DMS153 treated with DMSO at 0.1 percent for 48 hours (cell line): Measurements from ENCODE around the gene IGSF9B.

Experiments used
- DNase-seq: peaks from one replicate; lab custom pipeline; 2025; ENCODE audit not compliant: unreplicated experiment; lab: John Stamatoyannopoulos, UW

Gene IGSF9B

DNA sequence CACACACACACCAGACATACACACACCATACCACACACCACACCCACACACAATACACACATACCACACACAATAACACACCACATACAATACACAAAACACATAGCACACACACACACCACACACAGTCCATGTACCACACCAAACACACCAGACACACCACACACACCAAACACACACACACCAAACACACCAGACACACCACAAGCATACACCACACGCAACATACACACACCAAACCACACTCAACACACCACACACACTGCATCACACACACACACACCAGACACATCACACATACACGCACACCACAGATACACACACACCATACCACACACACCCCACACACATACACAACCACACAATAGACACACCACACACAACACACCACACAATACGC is 54.8 kb downstream of the IGSF9B start:
- no peak for DNase-seq

DNA sequence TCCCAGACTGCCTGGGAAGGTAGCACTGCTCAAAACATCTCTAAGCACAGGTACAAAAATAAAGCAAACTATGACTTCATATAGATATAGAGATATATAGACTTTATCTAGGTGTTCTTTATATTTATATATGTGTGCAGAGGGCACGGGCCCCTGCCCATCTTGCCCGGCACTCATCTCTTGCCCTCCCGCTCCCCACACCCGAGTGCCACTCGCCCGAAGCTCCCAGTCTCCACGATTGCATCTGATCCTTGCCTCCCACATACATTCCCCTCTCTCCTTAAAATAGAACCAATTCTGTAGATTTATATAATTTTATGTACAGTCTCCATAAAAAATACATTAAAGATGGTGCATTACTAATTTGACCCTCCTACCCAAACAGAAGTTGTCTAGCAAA is 55.5 kb downstream of the IGSF9B start:
- no peak for DNase-seq

DNA sequence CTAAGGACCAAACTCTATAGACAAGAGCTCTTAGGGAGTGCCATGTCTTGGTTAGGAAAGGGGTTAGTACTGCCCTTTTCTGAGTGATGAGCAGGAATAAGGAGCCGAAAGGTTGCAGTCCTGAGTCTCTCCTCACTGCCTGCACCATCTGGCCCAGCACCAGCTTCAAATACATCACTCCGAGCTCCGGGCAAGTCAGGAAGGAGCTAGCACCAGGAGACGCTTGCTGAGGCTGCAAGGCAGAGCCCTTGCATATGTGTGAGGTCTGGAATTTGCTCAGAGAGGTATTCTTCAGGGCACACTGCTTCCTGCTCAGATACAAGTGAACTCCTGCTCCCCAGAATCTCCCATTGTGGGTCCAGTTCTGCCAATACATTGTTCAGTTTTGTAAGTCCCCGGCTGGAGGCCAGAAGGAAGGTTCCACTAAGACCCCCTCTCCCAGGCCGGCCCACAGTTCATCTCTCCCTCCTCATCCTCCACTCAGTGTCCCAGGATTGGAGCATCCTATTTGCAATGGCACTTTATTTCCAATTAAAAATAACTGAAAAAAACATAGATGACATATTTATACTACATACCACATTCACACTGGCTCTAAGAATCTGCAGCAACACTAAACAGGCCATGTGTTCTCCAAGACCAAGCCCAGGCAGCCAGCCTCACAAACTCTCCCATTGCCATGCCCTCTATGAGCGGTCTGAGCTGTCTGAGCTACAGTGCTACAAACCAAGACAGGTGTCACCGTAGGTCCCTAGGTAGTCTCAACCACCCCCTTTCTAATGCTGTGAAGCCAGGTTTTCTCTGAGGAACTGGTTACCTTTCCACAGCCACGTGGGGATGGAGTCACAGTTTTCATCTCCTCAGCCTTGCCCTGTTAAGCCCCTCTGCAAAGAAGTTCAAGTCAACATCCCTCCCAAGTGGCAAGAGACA is 56.3 kb downstream of the IGSF9B start:
- DNase-seq: no peak

DNA sequence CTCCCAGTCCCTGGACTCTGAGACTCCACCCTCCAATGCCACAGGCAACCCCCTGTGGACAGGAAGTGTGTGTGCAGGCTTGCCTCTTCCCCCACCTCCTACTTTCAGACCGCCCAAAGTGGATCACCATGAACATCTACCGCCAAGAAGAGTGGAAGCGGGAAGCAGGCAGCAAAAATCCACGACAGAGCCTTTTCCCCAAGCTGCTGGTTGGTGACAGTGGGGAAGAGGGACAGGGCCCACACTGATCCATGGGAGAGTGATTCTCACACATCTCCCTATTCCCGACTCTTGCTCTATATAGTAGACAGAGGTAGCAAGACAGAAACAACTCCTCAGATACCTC is 58.0 kb downstream of the IGSF9B start:
- DNase-seq: no peak

DNA sequence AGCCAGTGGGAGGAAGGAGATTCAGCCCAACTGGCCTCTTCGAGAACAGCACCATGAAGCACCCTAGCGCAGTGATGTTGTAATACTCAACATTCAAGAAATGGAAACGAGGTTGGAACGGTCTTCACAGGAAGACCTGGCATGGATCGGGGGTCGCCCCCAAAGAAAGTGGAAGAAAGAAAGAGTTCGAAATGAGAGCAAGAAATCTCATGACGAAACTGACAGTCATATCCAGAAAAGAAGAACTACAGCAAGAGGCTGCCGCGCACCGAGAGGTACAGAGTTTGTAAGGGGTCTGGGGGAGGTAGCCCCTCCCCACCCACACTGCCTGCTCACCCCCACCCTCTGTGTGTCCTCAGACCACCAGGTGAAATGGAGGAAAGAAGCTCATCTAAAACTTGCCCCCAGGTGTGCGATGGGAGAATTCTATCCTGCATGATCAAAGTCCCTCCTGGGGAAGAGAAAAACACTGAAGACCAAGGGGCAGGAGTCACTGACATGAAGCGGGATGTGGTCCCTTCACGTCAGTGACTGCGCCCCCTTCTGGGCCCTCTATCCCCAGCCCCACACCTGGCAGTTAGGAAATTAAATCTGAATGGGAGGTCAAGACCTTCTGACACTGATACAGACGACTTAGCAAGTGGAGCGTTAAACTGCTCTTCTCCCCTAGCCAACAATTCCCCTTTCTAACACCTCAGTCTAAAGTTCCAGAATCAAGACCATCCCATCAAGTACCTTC is 58.6 kb downstream of the IGSF9B start:
- DNase-seq: no peak

DNA sequence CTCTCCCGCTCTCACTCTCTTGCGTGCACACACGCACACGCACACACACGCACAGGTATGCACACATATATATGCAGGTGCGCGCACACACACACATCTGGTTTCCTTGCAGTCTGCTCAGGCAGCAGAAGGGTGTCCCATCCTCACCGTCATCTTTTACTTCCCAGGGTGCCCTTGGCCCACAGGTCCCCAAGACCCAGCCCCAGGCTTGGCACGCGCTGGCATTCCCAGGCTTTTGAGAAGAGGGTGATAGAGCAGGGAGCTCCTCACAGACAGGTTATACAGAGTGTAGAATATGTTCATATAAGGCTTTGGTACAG is 59.5 kb downstream of the IGSF9B start:
- no peak for DNase-seq

DNA sequence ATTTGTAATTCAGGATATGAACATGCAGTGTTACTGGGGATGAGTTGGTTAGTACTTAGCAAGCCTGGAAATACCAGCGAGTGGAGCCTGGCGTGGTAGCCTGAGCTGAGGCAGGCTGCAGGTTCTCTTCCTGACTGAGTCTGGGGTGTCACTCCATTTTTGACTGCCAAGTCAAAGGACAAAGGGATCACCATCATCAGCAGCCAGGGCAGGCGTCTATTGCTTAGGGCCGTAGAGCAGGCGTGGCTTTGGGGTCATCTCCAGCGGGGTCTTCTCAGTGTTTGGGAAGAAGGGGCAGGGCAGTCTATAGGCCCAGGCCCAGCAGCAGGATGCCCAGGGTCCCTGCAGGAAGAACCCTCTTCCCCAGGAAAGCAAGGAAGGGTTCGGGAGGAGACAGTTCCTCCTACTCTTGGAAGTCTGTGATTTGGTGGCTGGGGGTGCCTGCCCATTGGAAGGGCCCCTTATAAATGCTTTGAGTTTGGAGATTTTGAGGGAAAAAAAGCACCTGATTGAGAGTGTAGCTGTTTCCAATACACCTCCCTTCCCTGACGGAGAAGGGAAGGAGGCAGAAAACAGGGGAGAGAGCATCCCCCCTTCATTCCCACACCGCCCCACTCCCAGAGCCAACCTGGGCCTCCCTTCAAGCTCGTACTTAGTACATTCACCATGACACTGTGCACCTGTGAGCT is 60.0 kb downstream of the IGSF9B start:
- DNase-seq: no peak

DNA sequence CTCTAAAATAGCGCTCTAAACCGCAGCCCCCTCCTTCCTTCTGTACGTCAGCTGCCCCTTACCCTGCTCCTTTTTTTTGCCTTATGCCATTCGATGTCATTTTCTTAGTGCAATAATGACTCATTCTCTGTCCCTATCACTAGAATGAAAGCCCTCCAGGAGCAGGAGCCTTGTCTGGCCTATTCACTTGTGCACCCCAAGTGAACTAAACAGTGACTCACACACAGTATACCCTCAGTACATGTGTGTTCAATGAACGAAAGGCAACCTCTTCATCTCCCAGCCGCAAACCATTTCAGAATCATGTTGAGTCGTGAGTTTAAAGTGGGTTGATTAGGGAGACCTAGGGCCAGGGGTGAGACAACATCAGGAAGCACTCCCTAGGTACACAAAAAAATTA is 60.7 kb downstream of the IGSF9B start:
- no peak for DNase-seq

DNA sequence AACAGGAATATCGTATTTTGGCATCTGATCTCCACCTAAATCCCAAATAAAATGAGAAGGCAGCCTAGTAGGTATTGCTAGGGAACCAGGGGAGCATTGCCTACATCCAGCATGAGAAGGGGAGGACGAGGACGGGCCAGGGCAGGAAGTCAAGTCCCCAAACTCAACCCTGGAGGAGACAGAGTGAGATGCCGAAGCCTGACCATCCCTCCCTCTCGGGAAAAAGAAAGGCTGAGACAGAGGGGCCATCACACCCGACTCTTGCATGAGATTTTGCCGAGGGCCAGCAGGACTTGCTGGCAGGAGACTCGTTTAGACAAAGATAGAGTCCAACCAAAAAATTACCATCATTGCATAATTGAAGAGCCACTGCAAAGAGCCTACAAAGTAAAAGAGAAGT is 61.2 kb downstream of the IGSF9B start:
- no peak for DNase-seq

DNA sequence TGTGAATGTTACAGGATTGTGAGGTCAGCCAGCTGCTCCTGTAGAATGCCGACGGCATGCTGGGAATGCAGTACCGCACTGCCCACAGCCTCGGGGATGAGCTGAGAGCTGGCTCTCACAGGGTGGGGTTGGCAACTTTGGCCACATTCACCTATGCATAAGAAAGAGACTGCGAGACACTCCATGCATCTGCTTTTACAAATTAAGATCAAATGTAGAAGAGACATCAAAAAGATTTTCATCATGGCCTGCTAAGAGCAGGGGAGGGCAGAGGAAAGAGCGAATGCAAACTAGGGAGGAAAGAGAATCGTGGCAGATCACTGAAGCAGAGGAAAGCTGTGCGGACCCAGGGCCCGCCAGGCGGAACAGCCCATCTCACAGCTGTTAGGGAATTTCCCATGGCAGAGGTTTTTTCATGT is 61.7 kb downstream of the IGSF9B start:
- no peak for DNase-seq

DNA sequence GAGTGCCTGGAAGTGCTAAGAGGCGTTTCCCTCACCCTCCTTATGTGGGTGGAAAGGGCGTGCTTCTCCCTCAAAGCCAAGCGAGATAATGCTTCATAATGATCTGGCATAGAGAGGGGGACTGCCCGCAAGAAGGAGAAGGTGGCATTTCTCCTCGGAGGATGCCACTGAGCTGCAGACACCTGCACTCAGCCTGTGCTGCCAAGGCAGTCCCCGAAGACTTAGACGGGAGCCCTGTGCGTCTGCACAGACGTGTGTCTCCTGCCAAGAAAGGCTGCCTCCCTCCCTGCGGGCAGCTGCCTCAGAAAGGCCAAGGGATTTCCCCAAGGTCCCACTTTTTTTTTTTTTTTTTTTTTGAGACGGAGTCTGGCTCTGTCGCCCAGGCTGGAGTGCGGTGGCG is 63.4 kb downstream of the IGSF9B start:
- no peak for DNase-seq

DNA sequence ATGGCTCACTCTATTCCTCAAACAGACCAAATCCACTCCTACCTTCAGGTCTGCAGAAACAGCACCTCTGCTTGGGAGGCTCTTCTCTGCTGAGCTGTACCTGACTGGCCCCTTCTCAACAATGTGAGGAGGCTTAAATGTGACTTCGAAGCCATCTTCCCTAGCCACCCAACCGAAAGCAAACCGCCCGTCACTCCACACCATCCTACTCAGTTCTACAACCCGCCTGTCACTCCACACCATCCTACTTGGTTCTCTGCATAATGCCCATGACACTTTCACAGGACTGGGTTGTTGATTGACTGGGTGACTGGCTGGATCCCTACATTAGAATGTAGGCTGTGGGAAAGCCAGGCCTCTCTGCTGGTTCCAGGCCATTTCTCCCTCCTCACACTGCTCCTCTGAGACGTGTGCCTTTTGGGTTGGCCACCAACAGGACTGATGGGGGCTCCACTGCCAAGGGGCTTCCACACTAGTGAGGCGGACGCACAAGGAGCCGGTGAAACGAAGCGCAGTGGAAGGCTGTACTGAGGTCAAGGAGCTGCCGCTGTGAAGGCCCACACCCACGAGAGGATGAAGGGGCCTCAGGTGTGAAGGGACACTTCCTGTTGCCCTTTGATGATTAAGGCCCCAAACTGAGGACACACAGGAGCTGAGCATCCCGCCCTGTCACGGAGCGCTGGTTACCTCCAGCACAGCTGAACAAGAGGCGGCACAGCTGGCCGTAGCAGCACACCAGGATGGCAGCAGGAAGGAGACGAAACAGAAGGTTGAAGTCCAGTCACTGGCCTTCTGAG is 64.0 kb downstream of the IGSF9B start:
- DNase-seq: no peak

DNA sequence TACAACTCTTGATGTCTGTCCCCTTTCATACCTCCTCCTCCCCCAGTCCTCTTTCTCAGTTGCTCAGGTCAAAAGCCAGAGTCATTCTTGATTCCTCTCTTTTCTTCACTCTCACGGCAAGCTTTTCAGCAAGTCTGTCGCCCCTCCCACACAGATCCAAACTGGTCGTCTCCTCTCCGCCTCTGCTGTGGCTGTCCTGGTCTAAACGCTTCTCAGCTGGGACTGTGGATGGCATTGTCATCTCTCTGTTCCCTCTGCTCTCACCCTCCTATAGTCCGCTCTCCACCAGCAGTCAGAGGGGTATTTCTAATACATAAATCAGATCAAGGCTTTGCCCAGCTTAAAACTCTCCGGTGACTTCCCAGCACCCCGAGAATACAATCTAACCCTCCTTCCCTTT is 64.6 kb downstream of the IGSF9B start:
- no peak for DNase-seq

DNA sequence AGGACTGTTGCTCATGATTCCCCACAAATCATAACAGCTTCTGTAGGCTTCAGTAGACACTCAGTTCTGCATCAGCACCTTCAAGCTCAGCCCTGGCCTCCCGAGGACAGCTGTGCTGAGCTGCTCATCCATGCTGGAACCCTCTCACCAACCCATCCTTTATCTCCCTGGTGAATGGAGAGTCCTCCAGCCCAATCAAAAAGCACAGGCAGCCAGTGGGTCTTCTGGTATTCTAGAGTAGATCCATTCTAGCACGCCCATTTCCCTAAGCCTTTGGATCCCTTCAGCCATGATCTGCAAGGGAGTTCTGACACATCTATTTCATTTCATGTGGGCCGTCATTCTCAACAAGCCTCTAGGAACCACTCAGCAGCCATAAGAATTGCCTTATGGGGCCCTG is 66.9 kb downstream of the IGSF9B start:
- no peak for DNase-seq

DNA sequence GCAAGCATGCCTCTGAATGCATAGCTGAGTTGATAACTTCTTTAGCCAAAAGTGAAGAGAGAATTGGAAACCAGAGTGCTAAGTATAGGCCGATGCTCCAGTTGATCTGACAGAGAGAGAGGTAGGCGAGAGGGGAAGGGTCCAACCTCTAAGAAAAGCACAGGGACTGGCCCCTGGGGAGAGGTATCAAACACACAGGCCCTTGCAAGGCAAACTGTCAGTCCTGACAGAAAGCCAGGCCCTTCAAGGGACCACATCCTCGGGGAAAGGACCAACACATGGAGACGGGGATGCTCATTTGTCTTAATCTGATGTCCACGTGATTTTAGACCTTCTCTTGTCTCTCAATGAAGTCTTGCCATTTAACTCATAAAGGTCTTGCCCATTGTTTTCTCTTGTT is 67.6 kb downstream of the IGSF9B start:
- no peak for DNase-seq

DNA sequence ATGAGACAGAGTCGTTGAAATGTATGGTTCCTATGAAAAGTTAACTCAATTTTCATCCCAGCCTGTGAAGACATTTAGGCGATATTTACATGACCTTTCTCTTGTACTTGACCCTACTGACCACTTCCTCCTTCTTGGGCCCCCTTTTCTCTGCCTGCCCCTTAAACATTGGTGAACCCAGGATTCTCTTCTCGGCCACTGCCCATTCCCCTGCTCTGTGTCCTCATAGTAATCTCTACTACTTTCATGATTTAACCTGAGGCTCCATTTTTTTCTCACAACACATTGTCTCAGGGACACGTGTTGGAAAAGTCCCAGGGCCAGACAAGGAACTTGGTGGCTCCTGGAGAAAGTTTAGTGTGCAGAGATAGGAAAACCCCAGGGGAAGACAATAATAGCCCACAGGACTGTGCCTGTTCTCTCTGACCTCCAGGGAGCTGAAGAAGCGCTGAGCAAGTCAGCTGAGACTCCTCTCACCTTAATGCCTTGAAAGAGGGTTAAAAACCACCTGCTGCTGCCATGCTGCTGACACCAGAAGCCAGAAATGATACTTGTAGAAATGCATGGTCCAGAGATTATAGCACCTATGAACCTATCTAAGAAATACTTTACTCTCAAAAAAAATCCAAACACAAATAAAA is 69.0 kb downstream of the IGSF9B start:
- DNase-seq: no peak

DNA sequence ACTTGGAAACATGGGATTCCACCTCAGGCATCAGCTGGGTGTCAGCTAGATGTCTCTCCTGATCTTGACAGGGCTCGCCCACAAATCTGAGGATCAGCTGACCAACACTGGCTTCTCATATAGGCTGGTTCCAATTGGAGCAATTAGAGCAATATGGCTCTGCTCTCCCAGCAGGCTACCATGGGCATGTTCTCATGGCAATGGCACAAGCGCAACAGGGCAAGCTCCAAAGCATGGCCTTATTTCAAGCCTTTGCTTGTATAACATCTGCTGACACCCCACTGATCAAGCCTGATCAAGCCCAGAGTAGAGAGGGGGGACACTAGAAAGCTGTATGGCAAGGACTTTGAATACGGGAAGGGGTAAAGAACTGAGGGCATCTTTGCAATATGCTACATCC is 70.7 kb downstream of the IGSF9B start:
- DNase-seq: no peak

DNA sequence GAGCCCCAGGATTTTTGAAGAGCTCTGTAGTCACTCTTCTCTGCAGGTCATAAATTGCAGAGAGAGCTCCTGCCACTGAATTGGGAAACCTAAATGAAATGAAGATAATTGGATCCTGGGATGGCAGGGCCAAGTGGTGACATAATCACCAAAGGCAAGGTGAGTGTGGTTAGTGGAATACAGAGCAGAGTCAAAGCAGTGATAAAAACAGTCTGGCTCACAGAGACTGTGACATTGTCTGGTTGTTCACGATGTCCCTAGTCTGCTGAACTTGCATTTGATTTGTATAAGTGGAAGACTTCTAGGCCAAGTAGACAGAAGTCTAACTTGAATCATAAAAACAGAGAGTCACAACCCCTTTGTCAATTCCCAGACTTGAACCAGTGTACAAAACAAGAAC is 84.6 kb downstream of the IGSF9B start:
- DNase-seq: no peak

DNA sequence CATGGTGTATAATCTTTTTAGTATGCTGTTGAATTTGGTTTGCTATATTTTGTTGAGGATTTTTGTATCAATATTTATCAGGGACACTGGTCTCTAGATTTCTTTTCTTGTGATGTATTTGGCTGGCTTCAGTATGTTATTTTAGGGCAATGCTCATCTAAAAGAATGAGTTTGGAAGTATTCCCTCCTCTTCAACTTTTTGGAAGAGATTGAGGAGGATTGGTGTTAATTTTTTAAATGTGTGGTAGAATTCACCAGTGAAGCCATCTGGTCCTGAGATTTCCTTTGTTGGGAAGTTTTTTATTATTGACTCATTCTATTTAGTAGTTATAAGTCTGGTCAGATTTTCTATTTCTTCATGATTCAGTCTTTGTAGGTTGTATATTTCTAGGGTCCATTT is 89.3 kb downstream of the IGSF9B start:
- no peak for DNase-seq

DNA sequence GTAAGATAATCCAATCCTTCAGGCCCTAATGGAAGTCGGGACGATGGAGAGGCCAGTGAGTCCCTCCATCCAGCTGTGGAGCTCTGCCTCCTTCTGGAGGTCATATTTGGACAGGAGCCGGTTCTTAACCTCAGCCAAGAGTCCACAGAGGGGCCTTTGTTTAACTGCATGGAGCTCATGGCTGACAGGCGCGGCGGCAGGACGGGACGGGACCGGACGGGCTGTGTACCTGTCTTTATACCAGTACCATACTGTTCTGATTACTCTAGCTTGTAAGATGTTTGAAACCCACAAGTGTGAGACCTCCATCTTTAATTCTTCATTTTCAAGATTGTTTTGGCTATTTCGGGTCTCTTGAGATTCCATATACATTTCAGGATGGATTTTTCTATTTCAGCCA is 91.3 kb downstream of the IGSF9B start:
- no peak for DNase-seq

DNA sequence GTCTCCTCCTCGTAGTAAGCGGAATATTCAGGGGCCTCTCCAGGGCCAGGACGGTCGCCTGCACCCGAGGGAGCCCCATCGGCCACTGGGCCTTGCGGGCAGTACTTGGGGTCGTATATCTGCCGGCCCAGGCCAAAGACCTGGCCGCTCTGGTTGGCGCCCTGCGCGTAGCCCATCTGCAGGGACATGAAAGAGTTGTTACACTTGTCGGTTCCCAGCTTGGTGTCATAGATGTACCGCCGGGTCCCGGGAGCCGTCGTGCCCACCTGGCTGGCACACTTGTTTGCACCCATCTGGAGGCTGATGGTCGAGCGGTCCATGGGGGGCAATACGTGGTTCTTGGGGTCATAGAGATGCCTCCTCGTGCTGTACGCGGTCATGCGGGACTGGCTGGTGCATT is 92.0 kb downstream of the IGSF9B start:
- DNase-seq: no peak
